ENCODE measurements around the gene PARP1. TPM values are rescaled to one million over a fixed set of nuclear protein-coding genes. Genes with fewer than 3 reads are reported as not detected.
A peak's percentile ranks its signal among the peaks of the same experiment; 100 is the strongest.

PARP1 gene
- total and polyA plus RNA-seq, 2 experiments from 2014 or later = 46.2 to 70.4 TPM

DNA sequence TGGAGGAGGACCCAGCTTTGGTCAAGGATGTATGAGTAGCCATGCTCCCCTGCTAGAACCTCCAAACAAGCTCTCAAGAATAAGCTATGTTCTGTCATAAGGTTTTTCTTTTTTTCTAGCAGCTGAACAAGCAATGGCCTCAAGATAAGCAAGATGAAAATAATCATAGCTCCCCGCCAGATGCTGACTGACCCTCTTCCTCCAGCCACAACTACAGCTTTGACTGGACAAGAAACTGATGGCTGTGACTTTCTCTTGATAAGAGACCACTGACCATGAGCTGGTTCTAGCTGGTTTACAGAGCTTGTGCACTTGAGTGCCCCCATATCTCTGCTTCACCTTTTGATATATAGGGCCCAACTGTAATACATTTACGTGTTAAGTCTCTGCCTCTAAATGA is 38.2 kb upstream of the PARP1 start:
- no peaks in the 10 kb centered on the region for H3K79me2 ChIP-seq (ENCODE audit: insufficient read depth)
- WGBS, 2 experiments (ENCODE audit: low coverage in 1 of 2, low lambda C conversion rate in 2 of 2, missing lambda C conversion rate in 2 of 2) = 71 to 77% methylated on average over 2 of the region's 2 CpGs
- no peak overlapping the region for H3K4me3 ChIP-seq
- H3K4me2 ChIP-seq (ENCODE audit: unreplicated experiment) = no peak overlapping the region
- H3K9ac ChIP-seq = no peak overlapping the region
- no peaks in the 10 kb centered on the region for H3K9me2 ChIP-seq (ENCODE audit: insufficient read depth)
- H3K9me3 ChIP-seq (ENCODE audit: low read depth) = no peaks in the 10 kb centered on the region
- DNase-seq = no peak
- no peaks in the 10 kb centered on the region for H3K36me3 ChIP-seq (ENCODE audit: low read depth)
- H3K4me1 ChIP-seq (ENCODE audit: insufficient read depth) = no peaks in the 10 kb centered on the region
- H3K27me3 ChIP-seq (replicated peaks; ENCODE audit: insufficient read depth) = no peaks in the 10 kb centered on the region
- H2AFZ ChIP-seq = no peak overlapping the region
- no peaks in the 10 kb centered on the region for H3F3A ChIP-seq (ENCODE audit: insufficient read depth)
- H4K20me1 ChIP-seq (ENCODE audit: insufficient read depth) = no peaks in the 10 kb centered on the region
- TF ChIP-seq EZH2phosphoT487 (IDR thresholded peaks at IDR 0.05; ENCODE audit: insufficient read depth, low read depth) (no peak), EZH2 (IDR thresholded peaks at IDR 0.05; ENCODE audit: insufficient read depth, poor library complexity, severe bottlenecking) (no peak)
- in situ Hi-C loops (cut with MboI) = no loop called here
- no peak overlapping the region for H3K27ac ChIP-seq

DNA sequence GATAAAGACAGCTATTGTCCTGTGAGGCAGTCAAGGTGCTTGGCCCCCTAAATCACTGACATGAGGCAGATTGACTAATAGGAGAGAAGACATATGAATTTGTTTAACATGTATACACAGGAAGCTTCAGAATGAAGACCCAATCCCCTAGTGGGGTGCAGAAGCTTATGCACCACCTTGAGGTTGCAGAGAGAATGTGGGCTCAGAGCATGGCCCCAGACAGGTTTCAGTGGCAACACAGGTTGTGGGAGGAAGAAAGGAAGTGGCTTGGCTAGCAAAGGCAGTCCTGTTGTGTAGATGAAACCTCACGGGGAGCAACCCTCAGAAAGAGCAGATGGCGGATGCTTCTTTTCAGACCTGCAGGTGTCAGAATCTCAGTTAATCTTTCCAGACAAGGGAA is 37.0 kb upstream of the PARP1 start:
- in situ Hi-C loops (cut with MboI) = no loop called here
- no peak for DNase-seq
- Histone ChIP-seq H3K9ac (no peak overlapping the region), H3F3A (ENCODE audit: insufficient read depth) (no peaks in the 10 kb centered on the region), H3K79me2 (ENCODE audit: insufficient read depth) (no peaks in the 10 kb centered on the region), H3K27ac (no peak overlapping the region), H2AFZ (no peak overlapping the region), H3K4me3 (no peak overlapping the region), H3K4me2 (ENCODE audit: unreplicated experiment) (no peak overlapping the region), H4K20me1 (ENCODE audit: insufficient read depth) (no peaks in the 10 kb centered on the region), H3K9me3 (ENCODE audit: low read depth) (no peaks in the 10 kb centered on the region), H3K27me3 (replicated peaks; ENCODE audit: insufficient read depth) (no peaks in the 10 kb centered on the region; the same call in 1 of the 2 replicates), H3K36me3 (ENCODE audit: low read depth) (no peaks in the 10 kb centered on the region), H3K9me2 (ENCODE audit: insufficient read depth) (no peaks in the 10 kb centered on the region), H3K4me1 (ENCODE audit: insufficient read depth) (no peaks in the 10 kb centered on the region)
- WGBS, 2 experiments (ENCODE audit: low coverage in 1 of 2, low lambda C conversion rate in 2 of 2, missing lambda C conversion rate in 2 of 2) = 87 to 90% methylated on average over 2 of the region's 2 CpGs
- TF ChIP-seq EZH2 (IDR thresholded peaks at IDR 0.05; ENCODE audit: insufficient read depth, poor library complexity, severe bottlenecking) (no peak), EZH2phosphoT487 (IDR thresholded peaks at IDR 0.05; ENCODE audit: insufficient read depth, low read depth) (no peak)

DNA sequence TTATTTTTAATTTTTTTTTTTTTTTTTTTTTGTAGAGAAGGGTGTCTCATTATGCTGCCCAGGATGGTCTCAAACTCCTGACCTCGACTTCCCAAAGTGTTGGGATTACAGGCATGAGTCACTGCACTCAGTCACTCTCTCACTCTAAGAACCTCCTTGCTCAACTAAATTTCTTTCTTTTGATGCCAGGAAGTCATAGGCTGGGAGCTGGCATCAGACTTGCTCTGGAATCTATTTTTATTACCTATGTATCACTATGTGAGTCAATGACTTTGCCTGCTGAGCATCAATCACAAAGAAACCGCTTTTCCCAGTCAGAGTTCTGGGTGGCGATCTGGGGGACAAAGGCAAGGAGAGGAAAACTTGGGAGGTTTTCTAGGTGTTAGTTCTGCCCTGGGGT is 35.5 kb upstream of the PARP1 start:
- Histone ChIP-seq H3K9me3 (ENCODE audit: low read depth) (no peaks in the 10 kb centered on the region), H3K79me2 (ENCODE audit: insufficient read depth) (no peaks in the 10 kb centered on the region), H3K36me3 (ENCODE audit: low read depth) (no peaks in the 10 kb centered on the region), H3K9me2 (ENCODE audit: insufficient read depth) (no peaks in the 10 kb centered on the region), H3K4me2 (ENCODE audit: unreplicated experiment) (no peak overlapping the region), H3K27ac (no peak overlapping the region), H3F3A (ENCODE audit: insufficient read depth) (no peaks in the 10 kb centered on the region), H3K4me1 (ENCODE audit: insufficient read depth) (no peaks in the 10 kb centered on the region), H4K20me1 (ENCODE audit: insufficient read depth) (no peaks in the 10 kb centered on the region), H3K9ac (no peak overlapping the region), H2AFZ (no peak overlapping the region), H3K27me3 (replicated peaks; ENCODE audit: insufficient read depth) (no peaks in the 10 kb centered on the region; the same call in 1 of the 2 replicates), H3K4me3 (no peak overlapping the region)
- peak; percentile 84 for DNase-seq
- WGBS, 2 experiments (ENCODE audit: low coverage in 1 of 2, low lambda C conversion rate in 2 of 2, missing lambda C conversion rate in 2 of 2) = 27% methylated on average over 3 of the region's 3 CpGs
- in situ Hi-C loops (cut with MboI) = no loop called here
- TF ChIP-seq EZH2phosphoT487 (IDR thresholded peaks at IDR 0.05; ENCODE audit: insufficient read depth, low read depth) (no peak), EZH2 (IDR thresholded peaks at IDR 0.05; ENCODE audit: insufficient read depth, poor library complexity, severe bottlenecking) (no peak)

DNA sequence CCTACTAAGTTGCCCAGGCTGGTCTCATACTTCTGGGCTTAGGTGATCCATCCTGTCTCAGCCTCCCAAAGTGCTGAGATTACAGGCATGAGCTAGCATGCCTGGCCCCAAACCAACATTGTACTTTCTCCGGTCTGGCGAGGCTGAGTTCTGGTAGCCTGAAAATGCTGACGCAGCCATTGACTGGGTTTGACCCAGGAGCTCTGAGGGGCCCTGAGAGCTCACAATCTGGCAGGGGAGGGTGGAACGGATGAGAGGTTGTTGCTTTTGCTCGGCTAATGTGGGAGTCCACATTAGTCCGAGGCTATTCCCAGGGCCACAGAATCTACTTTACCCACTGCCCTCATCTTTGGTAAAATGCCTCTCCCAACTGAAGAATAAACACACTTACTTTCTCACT is 35.1 kb upstream of the PARP1 start:
- no peak for TF ChIP-seq EZH2 (IDR thresholded peaks at IDR 0.05; ENCODE audit: insufficient read depth, poor library complexity, severe bottlenecking)
- no peak for TF ChIP-seq EZH2phosphoT487 (IDR thresholded peaks at IDR 0.05; ENCODE audit: insufficient read depth, low read depth)
- Histone ChIP-seq H3K27ac (no peak overlapping the region), H3K9me2 (ENCODE audit: insufficient read depth) (no peaks in the 10 kb centered on the region), H4K20me1 (ENCODE audit: insufficient read depth) (no peaks in the 10 kb centered on the region), H3K9ac (no peak overlapping the region), H3K79me2 (ENCODE audit: insufficient read depth) (no peaks in the 10 kb centered on the region), H2AFZ (no peak overlapping the region), H3K4me1 (ENCODE audit: insufficient read depth) (no peaks in the 10 kb centered on the region), H3K36me3 (ENCODE audit: low read depth) (no peaks in the 10 kb centered on the region), H3K4me3 (no peak overlapping the region), H3K27me3 (replicated peaks; ENCODE audit: insufficient read depth) (no peaks in the 10 kb centered on the region; the same call in 1 of the 2 replicates), H3K9me3 (ENCODE audit: low read depth) (no peaks in the 10 kb centered on the region), H3K4me2 (ENCODE audit: unreplicated experiment) (no peak overlapping the region), H3F3A (ENCODE audit: insufficient read depth) (no peaks in the 10 kb centered on the region)
- in situ Hi-C loops (cut with MboI) = no loop called here
- DNase-seq = no peak
- WGBS, 2 experiments (ENCODE audit: low coverage in 1 of 2, low lambda C conversion rate in 2 of 2, missing lambda C conversion rate in 2 of 2) = 70 to 71% methylated on average over 6 of the region's 6 CpGs

DNA sequence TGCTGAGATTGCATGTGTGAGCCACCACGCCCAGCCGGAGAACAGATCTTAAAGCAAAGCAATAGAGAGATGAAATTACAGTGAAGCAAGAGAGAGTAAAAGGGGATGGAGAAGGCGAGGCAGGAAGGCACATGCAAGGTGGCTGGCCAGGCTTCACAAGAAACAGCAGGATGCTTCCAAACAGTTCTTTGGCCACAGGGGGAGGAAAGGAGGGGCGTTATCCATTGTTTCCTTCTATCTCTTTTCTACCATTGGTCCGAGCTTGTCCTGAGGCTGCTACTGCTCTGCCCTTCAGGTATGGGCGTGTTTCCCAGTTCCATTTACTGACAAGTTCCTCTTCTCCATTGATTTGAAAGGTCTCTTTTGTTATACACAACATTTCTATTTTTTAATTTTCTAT is 33.7 kb upstream of the PARP1 start:
- H3K79me2 ChIP-seq (ENCODE audit: insufficient read depth) = no peaks in the 10 kb centered on the region
- no peak for TF ChIP-seq EZH2 (IDR thresholded peaks at IDR 0.05; ENCODE audit: insufficient read depth, poor library complexity, severe bottlenecking)
- no peak for TF ChIP-seq EZH2phosphoT487 (IDR thresholded peaks at IDR 0.05; ENCODE audit: insufficient read depth, low read depth)
- peaks cover 9% of the 10 kb centered on the region for H3K27me3 ChIP-seq (replicated peaks; ENCODE audit: insufficient read depth)
- no peaks in the 10 kb centered on the region for H3K36me3 ChIP-seq (ENCODE audit: low read depth)
- no peak overlapping the region for H3K4me2 ChIP-seq (ENCODE audit: unreplicated experiment)
- no peak for DNase-seq
- no peaks in the 10 kb centered on the region for H3F3A ChIP-seq (ENCODE audit: insufficient read depth)
- in situ Hi-C loops (cut with MboI) = no loop called here
- H2AFZ ChIP-seq = no peak overlapping the region
- no peaks in the 10 kb centered on the region for H3K4me1 ChIP-seq (ENCODE audit: insufficient read depth)
- no peaks in the 10 kb centered on the region for H3K9me2 ChIP-seq (ENCODE audit: insufficient read depth)
- H3K4me3 ChIP-seq = no peak overlapping the region
- H3K9me3 ChIP-seq (ENCODE audit: low read depth) = no peaks in the 10 kb centered on the region
- no peaks in the 10 kb centered on the region for H4K20me1 ChIP-seq (ENCODE audit: insufficient read depth)
- 74 to 75% methylated on average over 6 of the region's 6 CpGs for WGBS, 2 experiments (ENCODE audit: low coverage in 1 of 2, low lambda C conversion rate in 2 of 2, missing lambda C conversion rate in 2 of 2)
- no peak overlapping the region for H3K27ac ChIP-seq
- no peak overlapping the region for H3K9ac ChIP-seq
